CD4-positive, alpha-beta T cell treated with Interleukin-2 at 100 ng/mL for 4 hours (primary cell): Measurements from ENCODE around the gene COPRS.
"Not testable (repeated sequence)": the region's sequence is repeated elsewhere in the genome, so short reads cannot be mapped to it uniquely, and the experiment has no call there.

Source experiments
- DNase-seq: peaks from one replicate; pipeline ENCODE4 v3.0.0-alpha.2; 2020; ENCODE audit warnings: low spot score

COPRS gene

GRCh38 chr17:31845291-31845690 is 13.8 kb downstream of the COPRS start:
- DNase-seq = no peak

DNA sequence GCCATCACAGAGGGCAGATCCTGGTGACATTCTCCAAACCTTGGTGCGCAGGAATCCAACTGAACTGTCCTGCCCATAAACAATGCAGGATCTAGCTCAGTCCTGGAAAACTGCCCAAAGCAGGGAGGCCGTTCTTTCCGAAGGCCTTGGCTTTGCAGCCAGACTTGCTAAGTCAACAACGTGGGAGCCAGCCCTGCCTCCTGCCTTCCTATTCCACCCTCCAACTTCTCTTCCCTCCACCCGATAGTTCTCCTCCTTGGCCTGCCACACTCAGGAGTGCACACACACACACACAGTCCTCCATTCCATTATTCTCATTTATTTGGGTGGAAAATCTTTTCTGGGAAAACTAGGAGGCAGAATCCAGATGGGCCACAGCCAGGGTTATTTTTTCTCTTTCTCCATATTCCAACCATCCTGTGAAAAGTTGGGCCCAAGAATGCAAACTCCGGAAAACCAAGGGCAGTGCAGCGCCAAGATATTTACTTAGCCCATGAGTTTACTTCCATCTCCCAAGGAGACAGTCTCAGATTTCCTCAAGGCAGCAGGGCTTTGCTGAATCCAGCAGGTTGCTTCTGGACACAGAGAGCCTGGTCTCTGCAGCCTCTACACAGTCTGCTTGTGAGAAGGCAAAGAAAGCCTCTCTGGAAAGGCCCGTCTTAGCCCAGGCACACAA is 15.8 kb downstream of the COPRS start:
- no peak for DNase-seq

DNA sequence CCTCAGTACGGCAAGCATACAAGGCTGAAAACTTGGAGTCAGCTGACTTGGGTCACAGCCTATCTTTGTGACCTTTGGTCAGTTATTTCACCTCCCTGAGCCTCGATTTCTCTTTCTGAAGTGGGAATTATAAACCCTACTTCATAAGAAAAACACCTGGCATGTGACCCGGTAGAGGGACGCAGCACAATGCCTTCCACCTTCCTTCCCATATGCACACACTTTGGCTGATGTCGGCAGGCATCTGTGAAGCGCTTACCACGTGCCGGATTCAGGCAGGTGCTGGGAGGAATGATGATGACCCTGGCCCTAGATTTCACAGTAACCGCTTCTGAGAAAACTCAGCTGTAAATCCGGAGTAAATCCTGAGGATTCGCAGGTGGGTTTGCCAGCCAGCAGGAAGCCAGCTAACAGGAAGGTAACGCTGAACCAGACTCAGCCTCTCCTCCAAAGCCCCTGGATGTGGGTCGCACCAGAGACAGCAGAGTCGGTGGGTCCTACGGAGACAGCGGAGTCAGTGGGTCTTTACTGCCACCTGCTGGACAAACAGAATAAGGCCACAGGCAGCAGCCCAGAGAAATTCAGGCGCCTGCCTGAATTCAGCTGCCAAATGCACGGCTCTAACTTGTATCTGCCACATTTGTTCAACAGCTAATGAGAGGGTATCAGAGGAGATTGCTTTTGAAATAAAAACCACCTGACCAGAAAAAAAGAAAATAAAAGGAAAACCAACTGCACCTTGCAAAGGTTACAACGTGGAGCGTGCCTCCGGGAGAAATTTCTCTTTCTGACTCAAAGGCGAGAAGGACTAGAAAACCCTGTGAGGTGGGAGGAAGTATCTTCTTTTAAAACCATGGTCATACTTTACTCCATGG is 16.6 kb downstream of the COPRS start:
- peak; percentile 66 for DNase-seq

GRCh38 chr17:31841850-31842194 is 17.2 kb downstream of the COPRS start:
- no peak for DNase-seq

DNA sequence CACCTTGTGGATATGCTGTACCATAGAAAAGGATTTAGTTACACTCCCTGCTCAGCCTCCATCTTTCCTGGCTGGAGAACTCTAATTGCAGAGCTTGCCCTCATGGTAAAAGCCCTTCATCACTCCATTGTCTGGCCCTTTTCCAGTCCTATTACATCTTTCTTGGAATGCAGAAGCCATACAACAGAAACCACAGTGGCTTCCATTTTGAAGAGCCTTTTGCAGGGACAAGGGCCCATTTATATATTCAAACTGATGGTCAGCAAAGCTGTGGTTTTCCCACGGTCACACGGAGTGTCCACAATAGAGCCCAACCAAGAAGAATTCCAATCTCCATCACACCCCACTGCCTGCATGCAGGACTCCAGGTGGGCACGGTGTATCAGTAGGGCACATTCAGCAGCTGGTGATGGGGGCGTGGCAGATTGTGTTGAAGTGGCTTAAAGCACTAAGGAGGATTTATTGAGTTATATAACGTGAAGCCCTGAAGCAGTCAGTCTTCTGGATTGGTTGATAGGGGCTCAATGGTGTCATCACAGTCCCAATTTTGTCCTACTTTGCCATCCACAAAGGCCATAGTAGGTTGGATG is 20.3 kb downstream of the COPRS start:
- DNase-seq = no peak

- DNase-seq = no peak
Observed at GRCh38 chr17:31835984-31836383, 23.1 kb downstream of the COPRS start.

DNA sequence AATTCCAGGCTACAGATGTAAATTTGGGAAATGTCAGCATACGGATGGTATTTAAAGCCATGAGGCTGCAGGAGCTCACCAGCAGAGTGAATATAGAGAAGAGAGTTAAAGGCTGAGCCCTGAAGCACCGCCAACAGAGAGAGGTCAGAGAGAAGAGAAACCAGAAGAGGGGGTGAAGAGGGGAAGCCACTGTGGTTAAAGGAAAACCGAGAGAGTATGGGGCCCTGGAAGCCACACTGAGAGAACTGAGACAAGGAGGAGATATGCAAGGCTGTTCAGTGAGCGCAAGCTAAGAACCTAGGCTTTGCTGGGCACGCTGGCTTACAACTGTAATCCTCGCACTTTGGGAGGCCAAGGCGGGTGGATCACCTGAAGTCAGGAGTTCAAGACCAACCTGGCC is 24.6 kb downstream of the COPRS start:
- DNase-seq = no peak

DNA sequence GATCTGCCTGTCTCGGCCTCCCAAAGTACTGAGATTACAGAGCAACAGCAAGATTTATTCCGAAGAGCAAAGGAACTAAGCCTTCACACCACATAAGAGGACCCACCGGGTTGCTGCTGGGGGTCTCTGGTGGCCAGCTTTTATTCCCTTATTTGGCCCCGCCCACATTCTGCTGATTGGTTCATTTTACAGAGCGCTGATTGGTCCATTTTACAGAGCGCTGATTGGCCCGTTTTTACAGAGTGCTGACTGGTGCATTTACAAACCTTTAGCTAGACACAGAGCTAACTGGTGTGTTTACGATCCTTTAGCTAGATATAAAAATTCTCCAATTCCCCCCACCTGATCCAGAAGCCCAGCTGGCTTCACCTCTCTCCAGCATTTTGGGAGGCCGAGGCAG is 26.3 kb downstream of the COPRS start:
- no peak for DNase-seq

- DNase-seq = no peak
Observed at GRCh38 chr17:31830971-31831858, 27.8 kb downstream of the COPRS start.

GRCh38 chr17:31829649-31830048 is 29.4 kb downstream of the COPRS start:
- DNase-seq = no peak

- not testable (repeated sequence) for DNase-seq
Observed at GRCh38 chr17:31828955-31829354, 30.1 kb downstream of the COPRS start.

DNA sequence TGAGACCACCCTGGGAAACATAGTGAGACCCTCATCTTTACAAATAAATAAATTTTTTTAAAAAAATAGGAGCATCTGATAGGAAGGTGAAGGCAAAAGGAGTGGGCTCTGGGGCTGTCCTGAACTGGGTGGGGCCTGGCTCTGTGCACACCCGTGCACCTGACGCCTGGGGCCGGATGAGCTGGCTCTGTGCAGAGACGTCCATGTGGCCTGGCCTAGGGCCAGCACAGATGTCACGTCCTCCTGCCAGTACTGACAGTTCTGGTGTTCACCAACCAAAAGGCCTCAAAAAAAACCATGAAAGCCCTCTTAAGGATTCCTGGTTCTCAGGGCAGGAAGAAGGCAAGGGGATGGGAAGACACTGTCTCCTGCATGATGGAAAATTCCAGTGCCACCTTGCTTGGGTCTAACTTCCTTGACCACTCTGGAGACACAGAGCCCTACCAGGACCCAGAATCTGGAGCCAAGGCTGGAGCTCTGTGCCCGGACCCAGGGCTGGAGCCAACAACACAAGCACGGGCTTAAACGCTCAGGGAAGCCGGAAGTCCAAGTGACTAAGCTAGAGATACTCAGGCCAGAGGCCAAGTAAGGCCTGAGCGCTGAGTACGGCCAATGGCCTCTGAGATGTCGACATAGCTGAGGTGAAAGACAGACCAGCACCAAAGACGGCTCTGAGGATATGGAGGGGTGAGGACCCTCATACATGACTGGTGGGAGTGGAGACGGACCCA is 32.9 kb downstream of the COPRS start:
- no peak for DNase-seq

DNA sequence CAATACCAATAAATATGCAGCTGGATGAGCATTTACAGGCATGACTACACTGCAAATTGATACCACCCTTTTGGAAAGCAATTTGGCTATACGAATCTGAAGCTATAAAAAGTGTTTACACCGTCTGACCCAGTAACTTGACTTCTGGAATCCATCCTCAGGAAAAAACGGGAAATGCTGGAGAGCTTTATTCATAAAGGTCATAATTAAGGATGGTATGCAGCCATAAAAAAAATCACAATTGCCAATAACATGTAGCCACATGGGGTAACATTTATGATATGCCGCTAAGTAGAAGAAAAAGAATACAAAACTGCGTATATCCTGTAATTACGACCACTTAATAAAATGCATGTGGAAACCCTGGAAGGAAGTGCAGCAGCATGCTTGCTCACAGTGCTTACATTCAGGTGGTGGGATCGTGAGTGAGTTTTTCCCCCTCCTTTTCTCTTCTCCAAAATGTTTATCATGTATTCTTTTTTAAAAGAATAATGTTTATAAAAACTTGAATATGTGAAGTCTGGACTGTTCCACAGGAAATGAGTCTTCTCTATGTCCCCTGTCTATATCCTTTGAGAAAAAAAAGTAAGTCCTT is 34.2 kb downstream of the COPRS start:
- no peak for DNase-seq

DNA sequence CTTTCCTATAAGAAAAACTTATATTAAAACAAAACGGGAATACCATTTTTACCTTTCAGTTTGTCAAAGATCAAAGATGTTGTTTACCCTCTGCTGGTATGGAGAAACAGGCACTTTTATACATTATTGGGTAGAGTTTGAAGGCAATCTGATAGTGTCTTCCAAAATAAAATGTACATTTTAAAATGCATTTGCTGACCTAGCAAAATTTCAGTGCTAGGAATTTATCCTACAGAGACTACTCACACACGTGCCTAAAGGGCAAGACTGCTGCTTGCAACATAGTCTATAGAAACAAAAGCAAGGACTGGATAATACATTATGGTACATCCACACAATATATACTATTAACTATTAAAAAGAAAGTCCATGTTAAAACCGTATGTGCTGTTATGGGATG is 36.0 kb downstream of the COPRS start:
- no peak for DNase-seq

DNA sequence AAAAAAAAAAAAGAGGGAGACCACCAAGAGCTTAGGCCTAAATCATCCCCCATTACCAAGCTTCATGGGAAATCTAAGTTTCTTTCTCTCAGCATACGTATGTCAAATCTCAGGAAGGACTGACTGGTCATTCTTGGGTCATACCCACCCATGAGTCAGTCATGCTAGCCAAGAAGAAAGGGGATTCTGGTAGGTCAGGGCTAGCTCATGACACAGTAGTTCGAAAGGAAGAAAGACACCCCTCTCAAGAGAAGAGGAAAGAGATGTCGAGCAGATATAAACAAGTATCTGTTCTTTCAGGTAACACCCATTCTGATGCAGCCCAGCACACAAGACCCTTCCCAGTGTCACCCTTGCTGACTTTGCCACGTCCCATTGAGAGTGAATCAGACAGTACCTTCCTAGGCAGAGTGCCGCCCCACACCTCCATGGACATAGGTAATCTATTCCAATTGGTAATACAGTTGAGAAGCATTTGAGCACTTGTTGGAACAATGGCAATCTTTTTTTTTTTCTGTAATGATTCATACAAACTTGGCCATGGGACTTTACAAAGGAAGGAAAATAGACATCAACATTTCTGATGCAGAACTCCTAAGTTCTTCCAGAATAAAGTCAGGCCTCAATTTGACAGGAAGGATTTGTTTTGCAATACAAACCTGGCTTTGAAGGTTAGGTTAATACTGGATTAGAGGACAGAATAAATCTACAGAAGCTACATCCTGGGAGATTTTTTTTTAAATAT is 38.2 kb downstream of the COPRS start:
- no peak for DNase-seq

DNA sequence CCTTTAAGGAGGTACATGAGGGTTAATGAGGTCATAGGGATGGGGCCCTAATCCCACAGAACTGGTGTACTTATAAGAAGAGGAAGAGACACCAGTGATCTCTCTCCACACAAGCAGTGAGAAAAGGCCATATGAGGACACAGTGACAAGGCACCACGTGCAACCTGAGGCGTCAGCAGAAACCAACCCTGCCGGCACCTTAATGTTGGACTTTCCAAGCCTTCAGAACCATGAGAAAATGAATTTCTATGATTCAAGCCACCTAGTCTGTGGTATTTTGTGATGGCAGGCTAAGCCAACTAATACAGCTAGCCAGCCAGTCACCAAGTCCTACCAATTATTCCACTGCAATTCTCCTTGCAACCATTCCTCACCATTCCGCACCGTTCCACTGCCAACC is 39.5 kb downstream of the COPRS start:
- no peak for DNase-seq

DNA sequence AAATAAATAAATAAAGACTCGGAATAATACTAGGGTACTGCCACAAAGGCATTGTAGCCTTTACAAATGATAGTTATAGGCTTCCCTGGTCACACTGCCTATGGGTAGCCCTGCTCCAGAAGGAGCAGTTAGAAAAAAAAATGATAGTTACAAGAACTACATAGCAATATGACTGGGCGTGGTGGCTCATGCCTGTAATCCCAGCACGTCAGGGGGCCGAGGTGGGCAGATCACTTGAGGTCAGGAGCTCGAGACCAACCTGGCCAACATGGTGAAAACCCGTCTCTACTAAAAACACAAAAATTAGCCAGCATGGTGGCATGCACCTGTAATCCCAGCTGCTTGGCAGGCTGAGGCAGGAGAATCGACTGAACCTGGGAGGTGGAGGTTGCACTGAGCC is 40.2 kb downstream of the COPRS start:
- not testable (repeated sequence) for DNase-seq

- no peak for DNase-seq
Observed at GRCh38 chr17:31815212-31815730, 43.8 kb downstream of the COPRS start.

GRCh38 chr17:31811101-31811500 is 47.9 kb downstream of the COPRS start:
- DNase-seq = no peak

- DNase-seq = not testable (repeated sequence)
Observed at GRCh38 chr17:31809876-31810275, 49.2 kb downstream of the COPRS start.
